Activated CD4-positive, alpha-beta T cell treated with anti-CD3 and anti-CD28 coated beads for 1 hour (primary cell): ENCODE results near the gene LUC7L2.
A peak's percentile ranks its signal among the peaks of the same experiment; 100 is the strongest.
"Not testable (repeated sequence)": the region's sequence is repeated elsewhere in the genome, so short reads cannot be mapped to it uniquely, and the experiment has no call there.

Experiments
- DNase-seq: peaks from one replicate; pipeline ENCODE4 v3.0.0-alpha.2; 2020

LUC7L2 gene

DNA sequence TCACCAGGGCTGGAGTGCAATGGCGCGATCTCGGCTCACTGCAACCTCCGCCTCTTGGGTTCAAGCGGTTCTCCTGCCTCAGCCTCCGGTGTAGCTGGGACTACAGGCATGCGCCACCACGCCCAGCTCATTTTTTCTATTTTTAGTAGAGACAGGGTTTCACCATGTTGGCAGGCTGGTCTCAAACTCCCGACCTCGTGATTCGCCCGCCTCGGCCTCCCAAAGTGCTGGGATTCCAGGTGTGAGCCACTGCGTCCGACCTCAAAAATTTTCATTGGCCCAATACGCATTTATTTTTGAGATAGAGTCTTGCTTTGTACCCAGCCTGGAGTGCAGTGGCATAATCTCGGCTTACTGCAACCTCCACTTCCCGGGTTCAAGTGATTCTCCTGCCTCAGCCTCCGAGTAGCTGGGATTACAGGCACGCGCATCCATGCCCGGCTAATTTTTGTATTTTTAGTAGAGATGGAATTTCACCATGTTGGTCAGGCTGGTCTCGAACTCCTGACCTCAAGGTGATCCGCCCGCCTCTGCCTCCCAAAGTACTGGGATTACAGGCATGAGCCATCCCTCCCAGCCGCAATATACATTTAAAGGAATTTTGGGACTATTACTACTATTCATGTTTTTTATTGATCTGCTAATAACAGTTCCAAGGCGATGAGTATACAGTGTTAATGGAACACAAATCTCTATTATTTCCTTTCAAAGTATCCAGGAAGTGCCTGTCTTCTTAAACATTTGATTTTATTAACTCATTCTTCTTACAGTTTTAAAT is 1.8 kb upstream of the LUC7L2 start:
- not testable (repeated sequence) for DNase-seq

DNA sequence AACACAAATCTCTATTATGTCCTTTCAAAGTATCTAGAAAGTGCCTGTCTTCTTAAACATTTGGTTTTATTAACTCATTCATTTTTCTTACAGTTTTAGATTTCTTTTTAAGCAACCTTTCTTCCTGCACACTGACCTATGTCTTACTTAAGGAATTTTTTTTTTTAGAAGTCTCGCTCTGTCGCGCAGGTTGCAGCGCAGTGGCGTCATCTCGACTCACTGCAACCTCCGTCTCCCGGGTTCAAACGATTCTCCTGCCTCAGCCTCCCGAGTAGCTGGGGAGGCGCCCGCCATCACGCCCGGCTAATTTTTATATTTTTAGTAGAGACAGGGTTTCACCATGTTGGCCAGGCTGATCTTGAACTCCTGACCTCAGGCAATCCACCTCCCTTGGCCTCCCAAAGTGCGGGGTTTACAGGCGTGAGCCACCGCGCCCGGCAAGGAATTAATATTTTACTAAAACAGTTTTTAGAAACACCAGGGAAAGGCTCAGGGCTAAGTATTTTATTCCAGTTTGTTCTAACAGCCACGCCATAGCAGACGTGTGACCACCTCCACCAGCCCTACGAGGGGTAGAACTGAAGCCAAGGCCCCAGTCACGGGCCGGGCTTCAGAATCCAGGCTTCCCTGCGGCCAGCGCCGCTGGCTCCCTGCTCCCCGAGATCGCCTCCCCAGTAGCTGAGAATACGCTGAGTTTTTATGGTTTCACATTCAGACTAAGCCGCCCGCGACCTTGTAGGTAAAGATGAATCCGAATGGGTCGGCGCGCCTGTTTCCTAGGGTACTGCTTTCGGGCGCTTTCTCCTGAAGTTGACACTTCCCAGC is 941 bp upstream of the LUC7L2 start:
- DNase-seq: peak; percentile 13

DNA sequence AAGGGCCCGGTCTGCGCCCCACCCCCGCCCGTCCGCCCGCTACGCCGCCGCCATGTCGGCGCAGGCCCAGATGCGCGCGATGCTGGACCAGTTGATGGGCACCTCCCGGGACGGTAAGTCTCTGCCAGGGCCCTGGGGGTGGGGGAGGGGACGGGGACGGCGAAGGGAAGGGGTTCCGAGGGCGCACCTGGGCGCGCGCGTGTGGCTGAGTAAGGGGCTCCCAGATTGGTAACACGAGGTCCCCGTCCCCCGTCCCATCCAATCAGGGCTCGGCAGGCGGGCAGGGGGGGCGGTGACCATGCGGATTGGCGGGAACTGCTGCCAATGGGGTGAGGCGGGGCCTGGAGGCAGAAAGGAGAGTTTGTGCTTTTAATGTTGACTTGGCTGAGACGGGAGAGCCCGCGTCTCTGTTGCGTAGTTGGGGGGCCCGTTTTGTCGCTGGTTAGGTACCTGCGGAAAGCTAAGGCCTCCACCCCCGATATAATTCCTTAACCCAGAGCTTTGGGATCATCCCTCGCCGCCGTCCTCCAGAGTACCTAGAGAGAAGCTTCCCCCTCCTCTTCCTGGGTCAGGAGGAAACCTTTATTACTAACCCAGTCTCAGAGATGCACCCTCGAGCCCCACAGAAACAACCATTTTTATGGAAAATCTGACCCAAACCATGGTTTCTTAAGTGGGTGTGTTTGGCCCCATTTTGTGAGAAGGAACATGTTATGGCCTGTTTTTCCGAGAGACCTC is 685 bp downstream of the LUC7L2 start:
- peak; percentile 97 for DNase-seq

DNA sequence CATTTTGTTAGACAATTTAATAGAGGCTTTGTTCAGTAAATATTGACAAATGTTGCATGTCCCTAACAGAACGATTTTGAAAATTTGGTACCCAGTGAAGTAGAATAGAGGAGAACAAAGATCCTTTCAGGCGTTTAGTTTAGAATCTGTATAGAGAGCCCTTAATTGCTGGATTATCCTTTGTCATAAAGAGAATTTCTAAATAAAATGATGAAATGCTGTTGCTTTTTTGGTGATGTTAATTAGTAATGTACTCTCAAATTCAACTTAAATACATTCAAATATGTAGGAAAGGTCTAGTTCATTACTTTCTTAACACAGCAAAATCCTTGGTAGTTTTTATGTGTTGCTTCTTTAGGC is 1.2 kb downstream of the LUC7L2 start:
- DNase-seq: no peak

DNA sequence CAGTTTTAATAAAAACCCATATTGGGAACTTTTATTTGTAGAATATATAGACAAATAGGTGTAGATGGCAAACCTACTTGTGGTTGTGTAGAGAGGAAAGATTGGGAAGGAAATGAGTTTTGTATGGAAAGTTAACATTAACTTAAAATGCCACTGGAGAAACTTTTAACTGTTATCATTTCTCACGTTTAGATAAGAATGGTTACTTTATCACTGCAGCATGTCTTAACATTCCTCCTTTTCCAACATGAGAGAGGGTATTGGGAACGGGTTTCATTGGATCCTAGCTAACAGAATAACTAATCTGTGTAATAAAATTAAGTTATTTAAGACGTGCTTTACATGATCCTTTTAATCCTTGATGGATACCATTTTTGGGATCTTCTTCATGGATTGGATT is 1.8 kb downstream of the LUC7L2 start:
- DNase-seq: no peak

DNA sequence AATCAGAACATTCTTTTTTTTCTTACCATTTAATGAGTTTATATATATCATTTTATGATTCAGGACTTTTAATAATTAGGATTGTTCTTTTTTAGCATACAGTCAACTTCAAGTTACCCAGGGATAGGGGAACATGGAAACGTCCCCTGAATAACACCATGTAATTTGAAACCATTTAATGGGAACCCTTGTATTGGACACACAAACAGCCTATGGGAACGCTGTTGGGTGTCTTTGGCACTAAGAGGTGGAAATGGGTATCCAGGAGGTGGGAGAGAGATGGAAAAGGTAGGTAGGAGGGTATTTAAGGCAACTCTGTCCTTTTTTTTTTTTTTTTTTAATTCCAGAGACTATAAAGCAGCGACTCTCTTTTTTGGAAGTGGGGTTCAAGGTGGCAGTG is 2.6 kb downstream of the LUC7L2 start:
- no peak for DNase-seq

DNA sequence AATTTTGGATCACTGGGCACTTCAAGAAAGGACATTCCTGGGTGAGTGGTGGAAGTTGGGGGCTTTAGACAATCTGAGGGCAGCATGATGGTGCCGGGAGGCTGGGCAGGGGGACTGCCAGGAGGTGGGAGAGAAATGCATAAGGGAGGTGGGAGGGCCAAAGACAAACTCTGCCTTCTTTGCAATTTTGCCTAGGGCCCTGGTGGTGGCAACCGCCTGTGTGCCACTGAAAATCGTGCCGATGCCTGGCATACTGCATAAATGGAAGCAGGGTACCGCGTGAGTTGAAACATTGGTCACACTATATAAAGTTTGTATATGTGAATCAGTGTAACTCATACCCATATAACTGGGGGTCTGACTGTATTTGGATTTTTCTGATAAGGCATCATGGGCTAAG is 3.3 kb downstream of the LUC7L2 start:
- DNase-seq: no peak

DNA sequence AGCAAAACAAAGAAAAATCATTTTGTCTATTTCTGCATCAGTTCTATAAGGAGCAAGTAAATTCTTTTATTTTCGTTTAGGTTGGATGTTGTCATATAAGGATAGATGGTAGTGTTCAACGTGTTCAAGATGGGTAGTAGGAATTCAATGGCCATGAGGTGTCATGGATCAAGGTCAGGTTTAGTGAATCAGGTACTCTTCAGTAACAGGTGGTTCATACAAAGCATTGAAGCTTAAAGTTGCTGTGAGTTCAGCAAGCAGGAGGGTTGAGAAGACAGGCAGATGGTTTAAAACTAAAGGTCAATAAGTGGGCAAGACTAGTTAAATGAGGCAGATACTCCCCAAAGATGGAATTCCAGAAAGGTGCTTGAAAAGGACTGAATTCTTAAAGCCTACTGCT is 5.6 kb downstream of the LUC7L2 start:
- no peak for DNase-seq

DNA sequence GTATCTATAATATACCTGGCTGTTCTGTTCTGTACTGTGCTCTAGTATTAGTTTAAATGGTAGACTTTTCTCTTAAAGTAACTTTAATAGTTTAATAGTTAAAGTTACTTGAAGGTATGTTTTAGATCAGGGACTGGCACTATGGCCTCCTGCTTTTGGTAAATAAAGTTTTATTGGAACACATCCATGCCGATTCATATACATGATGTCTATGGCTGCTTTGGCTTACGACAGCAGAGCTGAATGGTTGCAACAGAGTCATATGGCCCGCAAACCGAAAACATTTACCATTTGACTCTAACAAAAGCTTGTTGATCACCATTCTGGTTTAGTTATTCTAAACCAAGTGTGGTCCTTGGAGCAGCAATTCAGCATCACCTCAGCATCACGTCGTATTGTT is 6.7 kb downstream of the LUC7L2 start:
- no peak for DNase-seq

DNA sequence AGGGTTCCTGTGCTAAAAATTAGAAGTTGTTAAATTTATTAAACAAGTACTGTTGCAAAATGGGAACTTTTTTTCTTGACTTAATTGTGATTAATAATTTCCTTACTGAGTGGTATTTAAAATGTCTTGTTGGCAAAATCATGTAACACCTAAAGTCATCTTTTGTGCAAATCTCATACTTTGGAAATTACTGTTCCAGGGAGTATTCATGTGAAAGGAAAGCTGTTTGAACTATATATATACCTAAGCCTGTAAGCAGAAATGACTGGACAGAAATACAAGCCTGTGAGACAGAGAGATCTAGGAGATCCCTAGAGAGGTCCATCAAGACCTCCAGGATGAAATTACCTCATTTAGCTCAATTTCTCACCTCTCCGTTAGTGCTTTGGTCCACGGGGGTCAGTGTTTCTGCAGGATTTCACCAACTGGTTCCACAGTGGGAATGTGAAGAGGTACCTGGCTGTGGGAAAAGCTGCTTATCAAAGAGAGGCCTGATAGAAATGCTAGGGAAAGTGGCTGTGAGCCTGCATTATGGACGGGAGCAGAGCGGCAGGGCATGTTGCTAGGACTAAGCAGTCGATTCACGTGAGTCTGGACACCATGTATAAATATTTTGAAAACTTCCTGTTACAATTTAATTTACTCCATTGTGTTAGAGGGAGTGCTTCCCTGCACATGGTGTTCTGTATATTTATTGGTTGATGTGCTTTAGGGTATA is 7.9 kb downstream of the LUC7L2 start:
- DNase-seq: no peak

DNA sequence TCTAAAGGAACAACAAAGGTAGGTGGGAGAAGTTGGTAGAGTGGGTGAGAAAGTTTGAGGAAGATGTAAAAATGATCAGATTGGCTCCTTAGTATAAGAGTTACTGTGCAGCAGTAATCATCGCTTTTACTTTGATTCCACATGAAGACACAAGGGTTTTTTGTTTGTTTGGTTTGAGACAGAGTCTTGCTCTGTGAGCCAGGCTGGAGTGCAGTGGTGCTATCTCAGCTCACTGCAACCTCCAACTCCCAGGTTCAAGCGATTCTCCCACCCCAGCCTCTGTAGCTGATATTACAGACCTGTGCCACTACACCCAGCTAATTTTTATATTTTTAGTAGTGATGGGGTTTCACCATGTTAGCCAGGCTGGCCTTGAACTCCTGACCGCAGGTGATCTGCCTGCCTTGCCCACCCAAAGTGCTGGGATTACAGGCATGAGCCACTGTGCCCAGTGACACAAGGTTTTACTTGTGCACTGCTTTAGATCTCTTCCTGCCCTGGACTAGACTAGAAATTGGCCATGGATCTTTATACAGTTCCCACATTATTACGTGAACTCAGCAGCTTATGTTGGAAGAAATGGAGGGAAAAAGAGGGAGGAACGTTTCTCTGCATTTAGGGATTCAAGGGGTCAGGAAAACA is 10.7 kb downstream of the LUC7L2 start:
- no peak for DNase-seq

DNA sequence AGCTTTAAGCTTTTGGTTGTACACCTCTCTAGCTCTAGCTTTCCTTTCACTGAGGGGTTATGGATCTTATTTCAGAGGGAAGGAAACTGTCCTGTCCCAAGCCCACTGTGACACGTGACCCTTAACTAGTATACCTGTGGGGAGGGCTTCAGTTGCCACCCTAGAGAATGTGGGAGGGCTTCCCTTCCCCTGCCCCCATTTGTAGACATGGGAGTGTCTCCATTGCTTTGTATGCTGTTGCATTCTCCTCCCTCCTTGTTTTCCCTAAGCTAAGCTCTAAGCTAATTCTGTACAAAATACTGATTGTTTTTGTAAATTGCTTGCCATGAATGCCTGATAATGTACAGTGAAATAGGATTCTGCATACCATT is 11.2 kb downstream of the LUC7L2 start:
- no peak for DNase-seq

DNA sequence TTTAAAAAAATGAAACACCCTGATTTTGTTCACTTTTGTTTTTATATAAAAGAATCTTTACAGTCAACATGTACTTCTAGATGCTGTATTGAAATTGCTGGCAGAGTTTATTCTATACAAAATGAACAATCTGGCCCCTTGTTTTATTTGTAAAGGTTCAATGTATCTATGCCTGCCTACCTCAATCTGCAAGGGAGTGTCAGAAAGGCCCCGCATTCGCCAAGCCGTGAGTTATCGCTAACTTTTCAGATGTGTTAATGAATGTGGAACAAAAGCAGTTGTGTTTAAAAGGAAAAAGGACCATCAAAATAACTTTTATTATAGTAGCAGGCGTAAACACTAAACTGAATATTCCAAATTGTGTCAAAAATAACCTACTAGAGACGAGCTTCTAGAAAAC is 14.6 kb downstream of the LUC7L2 start:
- no peak for DNase-seq

DNA sequence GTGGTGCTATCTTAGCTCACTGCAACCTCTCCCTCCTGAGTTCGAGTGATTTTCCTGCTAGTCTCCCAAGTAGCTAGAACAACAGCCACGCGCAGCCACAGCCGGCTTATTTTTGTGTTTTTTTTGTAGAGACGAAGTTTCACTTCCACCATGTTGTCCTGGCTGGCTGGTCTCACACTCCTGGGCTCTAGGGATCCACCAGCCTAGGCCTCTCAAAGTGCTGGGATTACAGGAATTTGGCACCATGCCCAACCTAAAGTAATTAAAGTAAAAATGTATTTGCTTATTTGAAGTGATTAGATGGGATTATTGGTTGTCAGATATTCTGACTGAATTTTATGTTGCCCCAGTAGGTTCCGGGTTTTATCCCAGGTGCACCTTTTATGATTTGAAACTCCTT is 22.7 kb downstream of the LUC7L2 start:
- no peak for DNase-seq

DNA sequence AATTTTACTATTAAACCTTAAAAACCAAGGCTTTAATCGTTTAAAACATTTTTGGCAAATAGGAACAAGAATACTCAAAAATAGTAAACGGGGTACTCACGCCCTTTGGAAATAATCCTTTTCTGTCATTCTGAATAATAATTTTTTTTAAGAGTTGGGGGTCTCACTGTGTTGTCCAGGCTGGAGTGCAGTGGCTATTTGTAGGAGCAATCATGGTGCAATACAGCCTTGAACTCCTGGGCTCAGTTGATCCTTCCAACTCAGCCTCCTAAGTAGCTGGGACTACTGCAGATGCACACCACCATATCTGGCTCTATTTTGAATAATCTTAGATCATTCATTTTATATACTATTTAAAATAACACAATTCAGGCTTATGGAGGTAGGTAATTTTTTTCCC is 24.9 kb downstream of the LUC7L2 start:
- no peak for DNase-seq

DNA sequence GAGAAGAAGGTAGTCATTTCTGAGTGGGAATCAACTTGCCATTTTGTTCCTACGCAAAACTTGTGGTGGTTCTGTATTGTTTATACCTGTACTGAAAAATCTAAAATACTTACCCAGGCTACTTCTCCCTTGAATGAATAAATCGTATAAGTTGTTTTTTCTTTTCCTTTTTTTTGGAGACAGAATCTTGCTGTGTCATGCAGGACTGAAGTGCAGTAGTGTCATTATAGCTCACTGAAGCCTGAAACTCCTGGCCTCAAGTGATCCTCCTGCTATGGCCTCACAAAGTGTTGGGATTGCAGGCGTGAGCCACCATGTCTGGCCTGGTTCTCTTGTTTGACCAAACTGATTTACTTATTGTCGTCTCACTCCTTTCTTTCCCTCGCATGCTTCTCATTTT is 27.9 kb downstream of the LUC7L2 start:
- DNase-seq: no peak

DNA sequence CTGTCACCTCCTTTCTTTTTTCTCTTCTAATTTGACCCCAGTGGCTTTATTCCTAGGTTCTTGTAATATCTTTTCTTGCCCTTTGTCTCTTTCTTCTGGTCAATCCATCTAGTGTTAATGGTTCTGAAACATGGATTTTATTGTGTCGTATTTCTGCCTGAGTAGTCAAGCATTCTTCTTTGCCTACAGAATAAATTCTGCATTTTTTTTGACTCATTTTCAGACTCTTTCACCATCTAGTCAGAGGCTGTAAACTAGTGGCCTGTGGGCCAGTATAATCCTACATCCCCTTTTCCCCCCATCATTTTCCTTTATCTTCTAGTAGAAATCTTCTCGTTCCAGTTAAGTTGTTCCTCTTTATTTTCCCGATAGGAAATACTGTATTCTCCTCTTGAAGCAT is 29.4 kb downstream of the LUC7L2 start:
- DNase-seq: no peak

DNA sequence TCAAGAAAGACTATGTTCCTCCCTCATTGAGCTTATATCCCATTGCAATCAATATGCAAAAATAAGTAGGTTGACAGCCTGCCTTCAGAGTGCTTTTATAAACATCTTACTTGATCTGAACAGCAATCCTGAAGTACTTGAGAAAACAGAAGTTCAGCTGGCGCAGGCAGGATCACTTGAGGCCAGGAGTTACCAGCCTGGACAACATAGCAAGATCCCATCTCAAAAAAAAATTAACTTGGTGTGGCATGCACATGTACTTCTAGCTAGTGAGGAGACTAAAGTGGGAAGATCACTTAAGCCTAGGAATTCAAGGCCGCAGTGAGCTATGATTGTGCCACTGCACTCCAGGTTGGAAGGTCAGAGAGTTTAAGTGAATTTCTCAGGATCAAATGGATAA is 30.1 kb downstream of the LUC7L2 start:
- DNase-seq: no peak

DNA sequence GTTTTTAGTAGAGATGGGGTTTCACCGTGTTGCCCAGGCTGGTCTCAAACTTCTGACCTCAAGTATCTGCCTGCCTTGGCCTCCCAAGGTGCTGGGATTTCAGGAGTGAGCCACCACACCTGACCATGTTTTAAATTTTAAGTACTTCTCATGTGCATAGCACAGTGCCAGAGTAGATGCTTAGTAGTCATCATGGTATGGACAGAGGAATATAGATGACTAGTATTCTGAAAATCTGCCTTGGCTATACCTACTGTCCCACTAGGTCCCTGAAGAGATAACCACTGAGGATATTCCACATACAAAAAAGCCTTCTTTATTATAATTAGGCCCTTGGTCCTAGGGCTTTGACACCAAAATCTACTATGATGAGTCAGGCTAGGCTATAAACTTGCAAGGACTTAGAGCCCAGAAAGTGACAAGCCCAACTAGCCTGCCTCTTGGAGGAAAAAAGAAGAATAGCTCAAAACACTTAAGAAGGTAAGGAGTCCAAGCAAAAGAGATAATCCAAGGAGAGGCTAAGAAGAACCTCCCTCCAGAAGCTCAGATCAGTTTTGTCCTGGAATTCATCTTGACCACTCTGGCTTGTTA is 34.0 kb downstream of the LUC7L2 start:
- no peak for DNase-seq

DNA sequence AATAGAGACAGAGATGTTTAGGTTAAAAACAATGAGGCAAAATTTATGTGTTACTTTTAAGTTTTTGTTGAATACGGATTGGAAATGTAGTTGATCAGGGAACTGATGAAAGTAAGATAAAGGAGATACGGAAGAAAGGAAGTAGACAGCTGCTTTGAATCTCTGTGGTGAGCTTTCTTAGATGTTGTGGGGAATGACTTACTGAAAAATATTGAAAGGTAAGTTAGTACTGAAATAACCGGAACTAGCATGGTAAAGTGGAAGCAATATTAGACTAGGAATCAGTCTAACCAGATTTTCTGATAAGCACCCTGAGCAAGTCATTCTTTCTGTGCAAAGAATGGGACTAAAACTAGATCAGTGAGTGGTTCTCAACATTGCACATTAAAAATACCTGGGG is 34.8 kb downstream of the LUC7L2 start:
- no peak for DNase-seq

DNA sequence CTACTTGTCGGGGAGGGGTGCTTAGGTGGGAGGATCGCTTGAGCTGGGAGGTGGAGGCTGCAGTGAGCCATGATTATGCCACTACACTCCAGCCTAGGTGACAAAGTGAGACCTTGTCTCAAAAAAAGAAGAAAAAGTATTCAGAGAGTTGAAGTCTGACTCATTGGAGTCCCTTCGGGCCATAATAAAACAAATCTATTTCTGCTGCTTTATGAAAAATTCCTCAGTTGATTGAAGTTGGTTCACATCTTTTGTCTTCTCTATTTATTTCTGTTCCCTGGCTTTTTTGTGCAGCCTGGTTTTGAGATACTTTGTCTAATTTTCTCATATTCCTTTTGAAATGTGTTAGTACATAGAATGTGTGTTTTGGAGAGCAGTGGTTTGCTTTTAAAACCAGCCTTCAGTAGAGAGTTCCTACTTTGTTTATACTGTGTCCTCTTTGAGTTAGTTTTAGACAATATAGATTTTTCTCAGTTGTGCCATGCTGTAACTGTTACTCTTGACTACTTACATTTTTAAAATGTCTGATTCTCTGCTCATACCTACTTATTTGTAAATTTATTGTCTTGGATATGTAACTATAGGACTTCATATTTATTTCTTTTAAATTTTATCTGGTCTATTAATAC is 36.7 kb downstream of the LUC7L2 start:
- DNase-seq: no peak

DNA sequence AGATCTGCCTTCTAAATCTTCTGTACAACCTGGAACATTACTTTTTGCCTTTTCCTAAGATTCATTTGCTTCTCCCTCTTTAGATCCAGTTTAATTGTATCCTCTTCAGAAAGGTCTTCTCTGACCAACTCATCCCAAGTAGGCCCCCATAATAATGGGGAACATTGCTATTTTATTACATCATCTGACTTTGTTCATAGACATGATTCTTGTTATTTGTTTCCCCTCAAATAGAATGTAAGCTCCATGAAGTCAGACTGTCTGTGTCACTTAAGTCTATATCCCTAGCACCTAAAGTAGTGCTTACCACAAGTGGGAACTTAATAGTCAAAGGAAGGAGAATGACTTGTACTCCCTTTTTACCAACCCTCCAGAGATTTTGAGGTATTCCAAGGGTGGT is 37.5 kb downstream of the LUC7L2 start:
- DNase-seq: no peak
